H9 (cell line): Measurements from ENCODE around the gene ECE1. TPM values are rescaled to one million over a fixed set of nuclear protein-coding genes. Genes with fewer than 3 reads are reported as not detected.
"Not testable (repeated sequence)": the region's sequence is repeated elsewhere in the genome, so short reads cannot be mapped to it uniquely, and the experiment has no call there.

Experiments used
- DNase-seq: peaks from one replicate; pipeline ENCODE4 v3.0.0-alpha.2; 2017
- H2AFZ ChIP-seq: one replicate; pipeline ENCODE4 v1.6.1; 2013; ENCODE audit warnings: mild to moderate bottlenecking, low read length, control low read depth, moderate library complexity
- H2AK5ac ChIP-seq: 2 replicates; pipeline ENCODE4 v1.6.1; 2013; ENCODE audit warnings: low read length, control low read depth, mixed read lengths; ENCODE audit not compliant: insufficient read length
- H2BK120ac ChIP-seq: one replicate; pipeline ENCODE4 v1.6.1; 2013; ENCODE audit warnings: low read depth, mild to moderate bottlenecking, low read length, control low read depth, inconsistent platforms; ENCODE audit not compliant: poor library complexity, severe bottlenecking
- H2BK12ac ChIP-seq: 2 replicates; pipeline ENCODE4 v1.6.1; 2013; ENCODE audit warnings: low read length, control low read depth, mixed read lengths, low read depth; ENCODE audit not compliant: insufficient read length
- H2BK15ac ChIP-seq: 2 replicates; pipeline ENCODE4 v1.6.1; 2013; ENCODE audit warnings: low read depth, low read length, control low read depth
- H2BK20ac ChIP-seq: one replicate; pipeline ENCODE4 v1.6.1; 2013; ENCODE audit warnings: low read depth, mild to moderate bottlenecking, low read length, control low read depth, inconsistent platforms; ENCODE audit not compliant: poor library complexity, severe bottlenecking
- H2BK5ac ChIP-seq: 2 replicates; pipeline ENCODE4 v1.6.1; 2013; ENCODE audit warnings: low read length, control low read depth, mixed read lengths; ENCODE audit not compliant: insufficient read length
- H3K14ac ChIP-seq: 2 replicates; pipeline ENCODE4 v1.6.1; 2013; ENCODE audit warnings: low read length, control low read depth; ENCODE audit not compliant: insufficient read depth
- H3K18ac ChIP-seq: 2 replicates; pipeline ENCODE4 v1.6.1; 2013; ENCODE audit warnings: low read depth, mild to moderate bottlenecking, mixed read lengths, low read length, control low read depth; ENCODE audit not compliant: insufficient read length
- H3K23ac ChIP-seq: 2 replicates; pipeline ENCODE4 v1.6.1; 2013; ENCODE audit warnings: low read length, control low read depth, mixed read lengths, low read depth; ENCODE audit not compliant: insufficient read length
- H3K23me2 ChIP-seq: 2 replicates; pipeline ENCODE4 v1.6.1; 2013; ENCODE audit warnings: low read depth, mild to moderate bottlenecking, mixed read lengths, low read length, control low read depth; ENCODE audit not compliant: insufficient read length, poor library complexity, severe bottlenecking
- H3K27ac ChIP-seq: 2 replicates; pipeline ENCODE4 v1.5.1; 2013; ENCODE audit warnings: low read length, control low read depth, mixed read lengths, low read depth; ENCODE audit not compliant: insufficient read length
- H3K27me3 ChIP-seq: 2 replicates; pipeline ENCODE4 v1.6.1; 2013; ENCODE audit warnings: low read length, control low read depth, inconsistent platforms; ENCODE audit not compliant: insufficient read depth
- H3K4ac ChIP-seq: 2 replicates; pipeline ENCODE4 v1.6.1; 2013; ENCODE audit warnings: low read depth, mild to moderate bottlenecking, control low read depth, inconsistent platforms, low read length, moderate library complexity
- H3K4me1 ChIP-seq: 2 replicates; pipeline ENCODE4 v1.6.1; 2013; ENCODE audit warnings: low read length, control low read depth, inconsistent platforms; ENCODE audit not compliant: insufficient read depth
- H3K4me2 ChIP-seq: 2 replicates; pipeline ENCODE4 v1.6.1; 2013; ENCODE audit warnings: low read length, control low read depth, mixed read lengths; ENCODE audit not compliant: insufficient read length, insufficient read depth
- H3K56ac ChIP-seq: 2 replicates; pipeline ENCODE4 v1.6.1; 2013; ENCODE audit warnings: low read depth, mild to moderate bottlenecking, mixed read lengths, low read length, control low read depth; ENCODE audit not compliant: insufficient read length
- H3K79me1 ChIP-seq: 2 replicates; pipeline ENCODE4 v1.6.1; 2013; ENCODE audit warnings: low read depth, mild to moderate bottlenecking, moderate library complexity, low read length, control low read depth, inconsistent platforms; ENCODE audit not compliant: insufficient read depth, poor library complexity, severe bottlenecking
- H3K79me2 ChIP-seq: 2 replicates; pipeline ENCODE4 v1.6.1; 2013; ENCODE audit warnings: low read length, control low read depth, inconsistent platforms; ENCODE audit not compliant: insufficient read depth
- H3K9ac ChIP-seq: 2 replicates; pipeline ENCODE4 v1.6.1; 2013; ENCODE audit warnings: low read length, control low read depth, mixed read lengths; ENCODE audit not compliant: insufficient read length; ENCODE audit errors: extremely low read depth
- H3K9me3 ChIP-seq: one replicate; pipeline ENCODE4 v1.6.1; 2013; ENCODE audit warnings: low read depth, low read length, inconsistent platforms; ENCODE audit not compliant: control insufficient read depth
- H3T11ph ChIP-seq: one replicate; pipeline ENCODE4 v1.6.1; 2013; ENCODE audit warnings: mild to moderate bottlenecking, low read length, control low read depth, inconsistent platforms
- H4K20me1 ChIP-seq: one replicate; pipeline ENCODE4 v1.6.1; 2013; ENCODE audit not compliant: control insufficient read depth, insufficient read length, insufficient read depth
- H4K5ac ChIP-seq: 2 replicates; pipeline ENCODE4 v1.6.1; 2013; ENCODE audit warnings: low read depth, mild to moderate bottlenecking, mixed read lengths, low read length, control low read depth; ENCODE audit not compliant: insufficient read length
- H4K8ac ChIP-seq: replicated peaks from 2 replicates; pipeline ENCODE4 v1.6.1; 2013; ENCODE audit warnings: low read length, control low read depth, mixed read lengths, low read depth; ENCODE audit not compliant: insufficient read length
- H4K91ac ChIP-seq: 2 replicates; pipeline ENCODE4 v1.6.1; 2013; ENCODE audit warnings: low read depth, mild to moderate bottlenecking, moderate library complexity, mixed read lengths, low read length, control low read depth; ENCODE audit not compliant: insufficient read length
- H3K27ac Mint-ChIP-seq, 3 experiments: 2 replicates in 2 of 3; 3 replicates in 1 of 3; pipeline ENCODE4 v1.8.0; 2020 to 2021; ENCODE audit warnings: mixed read lengths in 3 of 3, mild to moderate bottlenecking in 1 of 3, moderate library complexity in 1 of 3
- H3K27me3 Mint-ChIP-seq: 2 replicates; pipeline ENCODE4 v1.8.0; 2021; ENCODE audit warnings: low read depth, mild to moderate bottlenecking, moderate library complexity, mixed read lengths
- H3K36me3 Mint-ChIP-seq, 3 experiments: 2 replicates in 2 of 3; 3 replicates in 1 of 3; pipeline ENCODE4 v1.8.0; 2020 to 2021; ENCODE audit warnings: low read depth in 3 of 3, mixed read lengths in 3 of 3; ENCODE audit not compliant: insufficient read depth in 1 of 3
- H3K4me1 Mint-ChIP-seq, 2 experiments: 2 replicates each; pipeline ENCODE4 v1.8.0; 2020; ENCODE audit warnings: mixed read lengths in 2 of 2
- H3K4me3 Mint-ChIP-seq, 2 experiments: 2 replicates in 1 of 2; 3 replicates in 1 of 2; pipeline ENCODE4 v1.8.0; 2020 to 2021; ENCODE audit warnings: mild to moderate bottlenecking in 2 of 2, mixed read lengths in 2 of 2, moderate library complexity in 1 of 2
- H3K9me3 Mint-ChIP-seq, 2 experiments: 2 replicates in 1 of 2; 3 replicates in 1 of 2; pipeline ENCODE4 v1.8.0; 2020; ENCODE audit warnings: mild to moderate bottlenecking in 2 of 2, mixed read lengths in 2 of 2, moderate library complexity in 1 of 2
- WGBS: extraction: QIAGEN DNeasy Blood & Tissue Kit; methylation state at CpG from one replicate; pipeline ENCODE4 v1.1.7; 2013; ENCODE audit warnings: missing lambda C conversion rate, low lambda C conversion rate, mixed read lengths; ENCODE audit not compliant: insufficient read length; ENCODE audit errors: extremely low coverage; 5-methylcytosine and 5-hydroxymethylcytosine counted together
- total RNA-seq: library from RNA; stranded (reverse); gene quantifications from 2 replicates; pipeline ENCODE4 v1.2.1, GENCODE V29; 2021
- TF ChIP-seq, protein P1 (sequence below): fragments of 200-600 bp; sonication (generic); conservative IDR thresholded peaks from 3 replicates; pipeline ENCODE4 v1.8.0; 2021; ENCODE audit warnings: antibody characterized with exemption, mild to moderate bottlenecking

ECE1 gene
- total RNA-seq, 1 experiment from 2014 or later: 31.1 TPM

DNA sequence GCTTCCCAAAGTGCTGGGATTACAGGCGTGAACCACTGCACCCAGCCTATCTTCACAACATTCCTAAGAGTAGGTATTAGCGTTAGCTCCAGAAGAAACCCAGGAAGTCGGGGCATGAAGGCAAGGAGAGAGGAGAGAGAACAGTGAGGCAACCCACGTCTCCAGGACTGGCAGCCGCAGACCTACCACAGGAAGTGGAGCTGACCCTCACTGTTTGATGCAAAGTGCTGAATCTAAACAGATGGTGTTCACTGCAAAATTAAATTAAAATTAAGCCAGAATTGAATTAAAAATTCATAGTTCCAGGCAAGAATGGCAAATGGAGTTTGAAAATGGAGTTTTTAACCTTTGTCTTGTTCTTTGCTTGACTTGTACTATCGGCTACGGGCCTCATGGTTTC is 6.7 kb downstream of the ECE1 start:
- H4K8ac ChIP-seq: no peak overlapping the region
- no peaks in the 10 kb centered on the region for H3K9me3 ChIP-seq
- no peak overlapping the region for H3K14ac ChIP-seq
- no peak overlapping the region for H2AFZ ChIP-seq
- Mint-ChIP-seq H3K27me3 (no peaks in the 10 kb centered on the region; the same call in 1 of the 2 replicates), H3K36me3 (peaks cover 0 to 2% (median 0%) of the 10 kb centered on the region in 3 experiments; a peak in 2 of 7 replicates), H3K4me3 (no peak overlapping the region), H3K9me3 (no peaks in the 10 kb centered on the region), H3K27ac (peak overlapping the region in 1 of 3 experiments; percentile 59; a peak in 1 of 7 replicates), H3K4me1 (peaks cover 24 to 29% of the 10 kb centered on the region in 2 experiments)
- no peak overlapping the region for H2BK20ac ChIP-seq
- no peak overlapping the region for H2BK15ac ChIP-seq
- no peaks in the 10 kb centered on the region for H3K79me2 ChIP-seq
- no peak overlapping the region for H3K27ac ChIP-seq
- no peak overlapping the region for H3K56ac ChIP-seq
- H3K23ac ChIP-seq: no peak overlapping the region
- no peak overlapping the region for H2BK120ac ChIP-seq
- no peak for DNase-seq
- no peaks in the 10 kb centered on the region for H3K23me2 ChIP-seq
- H3K9ac ChIP-seq: no peak overlapping the region
- no peak overlapping the region for H4K91ac ChIP-seq
- H3K4ac ChIP-seq: no peak overlapping the region
- H4K5ac ChIP-seq: no peak overlapping the region
- no peaks in the 10 kb centered on the region for H4K20me1 ChIP-seq
- H2AK5ac ChIP-seq: no peak overlapping the region
- H2BK12ac ChIP-seq: no peak overlapping the region
- H3T11ph ChIP-seq: no peak overlapping the region
- H3K27me3 ChIP-seq: no peaks in the 10 kb centered on the region
- no peak overlapping the region for H2BK5ac ChIP-seq
- WGBS: no CpG with 5 or more reads among the region's 7 CpGs
- H3K79me1 ChIP-seq: no peaks in the 10 kb centered on the region
- H3K4me2 ChIP-seq: no peak overlapping the region
- peaks cover 3% of the 10 kb centered on the region; the same call in 1 of the 2 replicates for H3K4me1 ChIP-seq
- H3K18ac ChIP-seq: no peak overlapping the region
- TF ChIP-seq, protein P1, sequence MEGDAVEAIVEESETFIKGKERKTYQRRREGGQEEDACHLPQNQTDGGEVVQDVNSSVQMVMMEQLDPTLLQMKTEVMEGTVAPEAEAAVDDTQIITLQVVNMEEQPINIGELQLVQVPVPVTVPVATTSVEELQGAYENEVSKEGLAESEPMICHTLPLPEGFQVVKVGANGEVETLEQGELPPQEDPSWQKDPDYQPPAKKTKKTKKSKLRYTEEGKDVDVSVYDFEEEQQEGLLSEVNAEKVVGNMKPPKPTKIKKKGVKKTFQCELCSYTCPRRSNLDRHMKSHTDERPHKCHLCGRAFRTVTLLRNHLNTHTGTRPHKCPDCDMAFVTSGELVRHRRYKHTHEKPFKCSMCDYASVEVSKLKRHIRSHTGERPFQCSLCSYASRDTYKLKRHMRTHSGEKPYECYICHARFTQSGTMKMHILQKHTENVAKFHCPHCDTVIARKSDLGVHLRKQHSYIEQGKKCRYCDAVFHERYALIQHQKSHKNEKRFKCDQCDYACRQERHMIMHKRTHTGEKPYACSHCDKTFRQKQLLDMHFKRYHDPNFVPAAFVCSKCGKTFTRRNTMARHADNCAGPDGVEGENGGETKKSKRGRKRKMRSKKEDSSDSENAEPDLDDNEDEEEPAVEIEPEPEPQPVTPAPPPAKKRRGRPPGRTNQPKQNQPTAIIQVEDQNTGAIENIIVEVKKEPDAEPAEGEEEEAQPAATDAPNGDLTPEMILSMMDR: no peak

DNA sequence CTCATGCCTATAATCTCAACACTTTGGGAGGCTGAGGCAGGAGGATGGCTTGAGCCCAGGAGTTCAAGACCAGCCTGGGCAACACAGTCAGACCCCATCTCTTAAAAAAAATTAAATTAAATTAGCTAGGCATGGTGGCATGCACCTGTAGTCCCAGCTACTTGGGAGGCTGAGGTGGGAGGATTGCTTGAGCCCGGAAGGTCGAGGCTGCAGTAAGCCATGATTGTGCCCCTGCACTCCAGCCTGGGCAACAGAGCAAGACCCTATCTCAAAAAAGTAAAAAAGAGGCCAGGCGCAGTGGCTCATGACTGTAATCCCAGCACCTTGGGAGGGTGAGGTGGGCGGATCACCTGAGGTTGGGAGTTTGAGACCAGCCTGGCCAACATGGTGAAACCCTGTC is 8.2 kb downstream of the ECE1 start:
- H3K23ac ChIP-seq, H3K9me3 ChIP-seq, H2BK15ac ChIP-seq, H3K79me2 ChIP-seq, H3K4ac ChIP-seq, H3K79me1 ChIP-seq, H2BK120ac ChIP-seq, H4K91ac ChIP-seq, DNase-seq, H3K9ac ChIP-seq, H3K27me3 ChIP-seq, H3K18ac ChIP-seq, H3K4me3 Mint-ChIP-seq, H3K27ac ChIP-seq, H3K27me3 Mint-ChIP-seq, H2BK20ac ChIP-seq, H3K27ac Mint-ChIP-seq, H4K20me1 ChIP-seq, H2AK5ac ChIP-seq, H3K23me2 ChIP-seq, H3K4me1 ChIP-seq, H4K8ac ChIP-seq, H3T11ph ChIP-seq, H3K14ac ChIP-seq, H2BK12ac ChIP-seq, H3K56ac ChIP-seq, H2AFZ ChIP-seq, H3K36me3 Mint-ChIP-seq, H2BK5ac ChIP-seq, H4K5ac ChIP-seq, H3K9me3 Mint-ChIP-seq, H3K4me2 ChIP-seq: not testable (repeated sequence)
- no CpG with 5 or more reads among the region's 4 CpGs for WGBS
- peaks cover 39 to 44% of the 10 kb centered on the region in 2 experiments for H3K4me1 Mint-ChIP-seq
